Measurements from ENCODE around the gene TAS2R50.

DNA sequence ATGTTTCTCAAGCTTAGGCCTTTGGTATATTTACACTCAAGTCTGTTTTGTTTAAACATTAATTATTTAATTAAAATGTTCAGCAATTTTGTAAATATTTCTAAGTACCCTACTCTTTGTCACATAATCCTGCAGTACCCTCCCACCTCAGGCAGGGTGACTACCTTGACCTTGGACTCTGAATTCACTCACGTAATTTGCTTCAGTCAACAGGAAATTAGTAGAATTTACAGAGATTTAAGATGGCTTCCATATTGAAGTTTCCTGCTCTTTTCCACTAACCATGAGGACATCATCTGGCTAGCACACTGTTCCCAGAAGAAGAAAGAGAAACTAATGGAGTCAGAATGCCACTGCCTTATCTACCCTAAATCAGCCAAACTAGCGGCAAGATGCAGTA lies 36.7 kb upstream of the TAS2R50 start:
- TF ChIP-seq POLR2A (IDR thresholded peaks at IDR 0.05), result no peak
- TF ChIP-seq, protein P1, sequence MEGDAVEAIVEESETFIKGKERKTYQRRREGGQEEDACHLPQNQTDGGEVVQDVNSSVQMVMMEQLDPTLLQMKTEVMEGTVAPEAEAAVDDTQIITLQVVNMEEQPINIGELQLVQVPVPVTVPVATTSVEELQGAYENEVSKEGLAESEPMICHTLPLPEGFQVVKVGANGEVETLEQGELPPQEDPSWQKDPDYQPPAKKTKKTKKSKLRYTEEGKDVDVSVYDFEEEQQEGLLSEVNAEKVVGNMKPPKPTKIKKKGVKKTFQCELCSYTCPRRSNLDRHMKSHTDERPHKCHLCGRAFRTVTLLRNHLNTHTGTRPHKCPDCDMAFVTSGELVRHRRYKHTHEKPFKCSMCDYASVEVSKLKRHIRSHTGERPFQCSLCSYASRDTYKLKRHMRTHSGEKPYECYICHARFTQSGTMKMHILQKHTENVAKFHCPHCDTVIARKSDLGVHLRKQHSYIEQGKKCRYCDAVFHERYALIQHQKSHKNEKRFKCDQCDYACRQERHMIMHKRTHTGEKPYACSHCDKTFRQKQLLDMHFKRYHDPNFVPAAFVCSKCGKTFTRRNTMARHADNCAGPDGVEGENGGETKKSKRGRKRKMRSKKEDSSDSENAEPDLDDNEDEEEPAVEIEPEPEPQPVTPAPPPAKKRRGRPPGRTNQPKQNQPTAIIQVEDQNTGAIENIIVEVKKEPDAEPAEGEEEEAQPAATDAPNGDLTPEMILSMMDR (IDR thresholded peaks at IDR 0.05), result no peak
